Astrocyte of the cerebellum (primary cell): Measurements from ENCODE around the gene HIBADH.

Experiments used
- DNase-seq: peaks from one replicate; pipeline ENCODE4 v3.0.0-alpha.2; 2011; ENCODE audit warnings: low read depth
- H3K4me3 ChIP-seq: 2 replicates; pipeline ENCODE4 v1.5.1; 2011; ENCODE audit warnings: mild to moderate bottlenecking, low read depth, low read length, moderate library complexity
- in situ Hi-C: cut with HindIII; loops from 2 replicates; pipeline ENCODE4 v1.10.0; 2017; ENCODE audit warnings: low sequenced_read_pairs
- TF ChIP-seq, protein P1 (sequence below): IDR thresholded peaks from 2 replicates; pipeline ENCODE4 v1.5.1; 2012; ENCODE audit warnings: low read length, low read depth, moderate library complexity, mild to moderate bottlenecking; ENCODE audit errors: missing control alignments

HIBADH gene

DNA sequence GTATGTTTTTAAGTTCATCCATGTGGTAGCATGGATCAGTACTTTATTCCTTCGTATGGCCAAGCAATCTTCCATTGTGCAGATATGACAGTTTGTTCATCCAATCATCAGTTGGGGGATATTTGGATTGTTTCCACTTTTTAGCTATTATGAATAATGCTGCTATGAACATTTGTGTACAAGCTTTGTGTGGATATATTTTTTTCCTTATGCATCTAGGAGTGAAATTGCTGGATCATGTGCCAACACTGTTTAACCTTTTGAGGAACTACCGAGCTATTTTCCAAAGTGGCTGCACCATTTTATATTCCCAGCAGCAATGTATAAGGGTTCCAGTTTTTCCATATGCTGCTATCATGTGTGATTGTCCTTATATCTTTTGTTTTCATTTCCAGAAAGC is 140.1 kb downstream of the HIBADH start:
- DNase-seq = no peak
- in situ Hi-C loops = no loop called here
- TF ChIP-seq, protein P1, sequence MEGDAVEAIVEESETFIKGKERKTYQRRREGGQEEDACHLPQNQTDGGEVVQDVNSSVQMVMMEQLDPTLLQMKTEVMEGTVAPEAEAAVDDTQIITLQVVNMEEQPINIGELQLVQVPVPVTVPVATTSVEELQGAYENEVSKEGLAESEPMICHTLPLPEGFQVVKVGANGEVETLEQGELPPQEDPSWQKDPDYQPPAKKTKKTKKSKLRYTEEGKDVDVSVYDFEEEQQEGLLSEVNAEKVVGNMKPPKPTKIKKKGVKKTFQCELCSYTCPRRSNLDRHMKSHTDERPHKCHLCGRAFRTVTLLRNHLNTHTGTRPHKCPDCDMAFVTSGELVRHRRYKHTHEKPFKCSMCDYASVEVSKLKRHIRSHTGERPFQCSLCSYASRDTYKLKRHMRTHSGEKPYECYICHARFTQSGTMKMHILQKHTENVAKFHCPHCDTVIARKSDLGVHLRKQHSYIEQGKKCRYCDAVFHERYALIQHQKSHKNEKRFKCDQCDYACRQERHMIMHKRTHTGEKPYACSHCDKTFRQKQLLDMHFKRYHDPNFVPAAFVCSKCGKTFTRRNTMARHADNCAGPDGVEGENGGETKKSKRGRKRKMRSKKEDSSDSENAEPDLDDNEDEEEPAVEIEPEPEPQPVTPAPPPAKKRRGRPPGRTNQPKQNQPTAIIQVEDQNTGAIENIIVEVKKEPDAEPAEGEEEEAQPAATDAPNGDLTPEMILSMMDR = no peak
- no peak overlapping the region for H3K4me3 ChIP-seq

DNA sequence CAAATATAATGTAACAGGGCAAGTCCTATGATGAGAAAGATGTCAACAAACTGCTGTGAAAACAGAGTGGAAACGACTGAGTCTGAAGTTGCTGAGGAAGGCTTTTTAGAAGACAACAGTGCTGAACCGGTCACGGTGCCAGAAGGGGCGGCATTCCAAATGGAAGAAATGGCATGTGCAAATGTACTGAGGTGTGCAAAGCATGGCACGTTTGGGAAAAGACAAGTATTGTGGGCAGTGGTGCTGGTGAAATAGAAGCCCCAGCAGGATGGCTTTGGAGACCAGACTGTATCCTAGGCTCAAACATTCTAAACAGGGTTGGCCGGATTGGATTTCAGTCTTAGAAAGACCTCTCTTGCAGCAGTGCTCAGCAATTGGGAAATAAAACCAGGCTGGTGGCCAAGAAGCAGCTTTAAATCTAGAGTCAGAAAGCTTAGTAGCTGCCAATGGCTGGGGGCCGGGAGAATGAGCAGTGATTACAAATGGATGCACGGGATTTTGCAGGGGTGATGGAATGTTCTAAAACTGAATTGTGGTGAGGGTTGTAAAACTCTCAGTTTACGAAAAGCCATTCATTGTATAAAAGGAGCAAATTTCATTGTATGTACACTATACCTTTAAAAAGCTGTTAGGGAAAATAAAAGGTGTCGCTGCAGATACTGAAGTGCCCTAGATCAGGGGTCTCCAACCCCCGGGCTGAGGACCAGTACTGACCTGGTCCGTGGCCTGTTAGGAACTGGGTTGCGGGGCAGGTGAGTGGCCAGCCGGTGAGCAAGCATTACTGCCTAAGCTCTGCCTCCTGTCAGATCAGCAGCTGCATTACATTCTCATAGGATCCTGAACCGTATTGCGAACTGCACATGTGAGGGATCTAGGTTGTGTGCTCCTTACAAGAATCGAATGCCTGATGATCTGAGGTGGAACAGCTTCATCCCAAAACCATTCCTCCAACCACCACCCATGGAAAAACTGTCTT is 141.6 kb downstream of the HIBADH start:
- TF ChIP-seq, protein P1 = no peak
- H3K4me3 ChIP-seq = no peak overlapping the region
- in situ Hi-C loops = no loop called here
- no peak for DNase-seq

DNA sequence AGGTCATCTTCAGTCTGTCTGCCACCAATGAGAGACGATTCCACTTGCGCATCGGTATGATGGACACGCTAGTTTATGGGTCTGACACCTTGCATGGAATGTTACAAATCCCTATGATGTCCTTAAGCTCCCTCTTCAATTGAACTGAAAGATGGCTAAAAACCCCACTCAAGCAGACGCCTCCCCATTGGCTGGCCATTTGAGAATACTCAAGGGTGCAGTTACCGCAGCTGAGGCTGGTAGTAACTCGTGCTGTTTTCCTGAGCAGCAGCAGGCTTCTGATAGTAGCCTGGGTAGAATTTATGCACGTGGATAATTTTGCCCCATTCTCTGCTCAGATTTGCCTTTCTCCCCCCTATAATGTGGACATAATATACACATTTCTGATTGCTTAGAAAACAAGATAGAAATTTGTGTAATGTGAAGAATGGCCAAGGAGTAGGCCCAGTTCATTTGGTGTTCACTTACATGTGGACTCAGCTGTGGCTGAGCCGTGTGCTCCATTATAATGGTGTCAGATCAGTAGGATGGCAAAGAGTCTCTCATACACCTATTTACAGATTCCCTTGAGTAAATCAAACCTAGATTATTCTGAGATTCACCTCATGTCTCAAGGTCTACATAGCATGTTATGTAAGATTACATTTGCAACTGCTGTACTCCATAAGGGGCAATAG is 142.8 kb downstream of the HIBADH start:
- no peak for DNase-seq
- in situ Hi-C loops = no loop called here
- no peak overlapping the region for H3K4me3 ChIP-seq
- TF ChIP-seq, protein P1 = no peak

DNA sequence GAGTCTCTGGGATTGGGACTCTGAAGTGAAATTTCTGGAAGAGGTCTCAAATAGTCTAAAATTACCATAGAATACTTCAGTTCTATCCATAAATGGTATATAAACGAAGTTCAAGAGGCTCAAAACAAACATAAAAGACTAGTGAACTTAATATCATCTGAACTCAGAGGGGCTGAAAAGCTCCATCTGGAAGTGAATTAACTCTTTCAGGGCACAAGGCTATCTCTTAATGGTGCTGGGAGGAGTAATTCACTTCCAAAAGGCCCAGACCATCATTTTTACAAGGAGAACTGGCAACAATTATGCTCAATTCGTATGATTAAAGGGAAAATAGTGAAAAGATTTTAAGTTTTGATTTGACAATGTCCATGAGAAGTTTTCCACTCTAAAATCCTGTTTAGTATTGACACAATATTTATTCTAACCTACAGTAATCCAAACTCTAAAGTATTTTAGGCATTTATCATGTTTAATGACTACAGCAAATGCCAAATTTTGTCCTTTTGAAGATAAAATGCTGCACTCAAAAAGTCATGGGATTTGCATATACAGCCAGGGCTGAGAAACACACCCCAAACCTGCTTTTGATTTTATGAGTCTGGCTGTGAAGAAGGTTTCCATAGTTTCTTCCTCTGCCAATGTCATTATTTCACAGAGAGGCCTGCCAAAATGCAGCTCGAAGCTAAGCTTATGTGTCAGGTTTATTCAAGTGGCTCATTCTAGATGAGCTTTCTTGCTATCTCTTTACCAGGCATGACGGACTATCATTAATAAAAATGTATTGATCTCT is 143.9 kb downstream of the HIBADH start:
- no peak for DNase-seq
- in situ Hi-C loops = no loop called here
- TF ChIP-seq, protein P1 = no peak
- H3K4me3 ChIP-seq = no peak overlapping the region

DNA sequence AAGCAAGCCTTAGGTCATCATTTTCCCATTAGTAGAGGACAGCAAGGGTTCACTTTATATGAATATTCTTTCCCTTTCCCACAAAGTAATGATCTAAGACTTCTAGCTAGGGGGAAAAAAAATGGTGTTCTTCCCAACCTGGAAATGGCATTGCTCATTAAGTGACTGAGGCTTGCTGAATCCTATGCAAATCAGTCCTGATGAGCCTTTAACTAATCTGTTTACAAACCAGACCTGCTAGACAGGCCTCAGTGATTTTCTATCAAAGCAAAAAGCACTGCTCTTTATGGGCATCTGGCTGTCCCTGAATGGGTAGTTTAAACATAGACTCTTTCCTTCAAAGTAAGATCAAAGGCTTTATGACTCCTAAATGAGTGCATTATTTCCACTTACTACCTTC is 146.3 kb downstream of the HIBADH start:
- no peak overlapping the region for H3K4me3 ChIP-seq
- in situ Hi-C loops = no loop called here
- TF ChIP-seq, protein P1 = no peak
- no peak for DNase-seq

DNA sequence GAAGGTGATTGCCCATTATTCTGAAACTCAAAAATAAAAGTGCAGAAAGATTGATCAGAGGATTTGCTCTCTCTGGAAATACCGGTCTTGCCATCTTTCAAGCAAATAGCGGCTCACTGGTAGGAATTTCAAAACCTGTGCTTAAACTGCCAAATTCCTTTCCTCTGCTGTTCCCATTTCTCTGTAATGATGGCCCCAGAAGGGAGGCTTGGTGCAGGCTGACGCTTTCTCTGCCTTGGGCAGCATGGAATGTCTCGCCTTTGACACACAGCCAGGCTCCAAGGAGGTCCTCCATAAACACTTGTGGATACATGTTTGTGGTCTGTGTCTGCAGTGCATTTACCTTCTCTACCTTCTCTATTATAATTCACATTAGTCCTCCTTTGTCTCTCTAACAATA is 146.8 kb downstream of the HIBADH start:
- DNase-seq = no peak
- no peak overlapping the region for H3K4me3 ChIP-seq
- in situ Hi-C loops = no loop called here
- TF ChIP-seq, protein P1 = no peak
